Adrenal gland (tissue), 5 donors: ENCODE results near the gene REPS1.

Source experiments
- CTCF ChIP-seq, 6 experiments: fragments of 450-650 bp in 4 of 6; fragments of 200-600 bp in 2 of 6; sonication (generic) in 1 of 6; IDR thresholded peaks; 1 replicate in 5 of 6; 2 replicates in 1 of 6; pipeline versions ENCODE4 v1.5.1 to v1.8.0; 2016 to 2021; ENCODE audit warnings: antibody characterized with exemption in 6 of 6, mild to moderate bottlenecking in 2 of 6, moderate library complexity in 1 of 6
- POLR2A ChIP-seq, 2 donors: fragments of 450-650 bp; IDR thresholded peaks; one replicate each; pipeline ENCODE4 v1.6.1; 2017; ENCODE audit warnings: antibody characterized with exemption in 2 of 2, mild to moderate bottlenecking in 2 of 2, moderate library complexity in 1 of 2
- donor health status: DM: no; HTN: no; CAD: no.

- TF ChIP-seq POLR2A (IDR thresholded peaks at IDR 0.05) (no peak), CTCF (IDR thresholded peaks at IDR 0.05) (no peak)
Measured at GRCh38 chr6:138926579-138926978, 61.5 kb downstream of the REPS1 start.
